Calu3 (cell line): ENCODE data around the gene HSPB8. TPM values are rescaled to one million over a fixed set of nuclear protein-coding genes. Genes with fewer than 3 reads are reported as not detected.

Experiments used
- BruUV-seq: library from RNA; stranded (reverse); fragments of 400-500 nt; replicated peaks from 2 replicates; lab custom pipeline; 2021; lab: Mats Ljungman, UMichigan
- CTCF ChIA-PET: fragments of 300-600 bp; sonication (Branson Sonifier 250); formaldehyde crosslinking; loops from one replicate; lab custom pipeline; 2022; ENCODE audit warnings: antibody characterized with exemption; lab: Charles Lee
- DNase-seq: peaks from one replicate; pipeline ENCODE4 v3.0.0; 2022
- H3K27ac Mint-ChIP-seq: one replicate; pipeline ENCODE4 v1.8.0; 2022; ENCODE audit warnings: mixed read lengths; ENCODE audit not compliant: unreplicated experiment
- H3K27me3 Mint-ChIP-seq: one replicate; pipeline ENCODE4 v1.8.0; 2022; ENCODE audit warnings: mixed read lengths; ENCODE audit not compliant: unreplicated experiment
- H3K36me3 Mint-ChIP-seq: one replicate; pipeline ENCODE4 v1.8.0; 2022; ENCODE audit warnings: mild to moderate bottlenecking, moderate library complexity, mixed read lengths; ENCODE audit not compliant: insufficient read depth, unreplicated experiment
- H3K4me1 Mint-ChIP-seq: one replicate; pipeline ENCODE4 v1.8.0; 2022; ENCODE audit warnings: mild to moderate bottlenecking, low read depth, mixed read lengths; ENCODE audit not compliant: unreplicated experiment
- H3K4me3 Mint-ChIP-seq: one replicate; pipeline ENCODE4 v1.8.0; 2022; ENCODE audit warnings: mild to moderate bottlenecking, low read depth, moderate library complexity, mixed read lengths; ENCODE audit not compliant: unreplicated experiment
- H3K9me3 Mint-ChIP-seq: one replicate; pipeline ENCODE4 v1.8.0; 2022; ENCODE audit warnings: low read depth, mixed read lengths; ENCODE audit not compliant: unreplicated experiment
- CTCF ChIP-seq: fragments of 200-600 bp; IDR thresholded peaks from one replicate; pipeline ENCODE4 v1.8.0; 2022; ENCODE audit warnings: antibody characterized with exemption; ENCODE audit not compliant: unreplicated experiment
- intact Hi-C: fragments of 100-400 bp; cut with micrococcal nuclease; formaldehyde crosslinking; loops from one replicate; pipeline ENCODE4 v1.10.0; 2022; ENCODE audit not compliant: unreplicated experiment
- total RNA-seq: library from RNA; stranded (reverse); gene quantifications from 2 replicates; pipeline ENCODE4 v1.2.3, GENCODE V29; 2022

The HSPB8 gene
- total RNA-seq, 1 experiment from 2014 or later: 2.0 TPM

DNA sequence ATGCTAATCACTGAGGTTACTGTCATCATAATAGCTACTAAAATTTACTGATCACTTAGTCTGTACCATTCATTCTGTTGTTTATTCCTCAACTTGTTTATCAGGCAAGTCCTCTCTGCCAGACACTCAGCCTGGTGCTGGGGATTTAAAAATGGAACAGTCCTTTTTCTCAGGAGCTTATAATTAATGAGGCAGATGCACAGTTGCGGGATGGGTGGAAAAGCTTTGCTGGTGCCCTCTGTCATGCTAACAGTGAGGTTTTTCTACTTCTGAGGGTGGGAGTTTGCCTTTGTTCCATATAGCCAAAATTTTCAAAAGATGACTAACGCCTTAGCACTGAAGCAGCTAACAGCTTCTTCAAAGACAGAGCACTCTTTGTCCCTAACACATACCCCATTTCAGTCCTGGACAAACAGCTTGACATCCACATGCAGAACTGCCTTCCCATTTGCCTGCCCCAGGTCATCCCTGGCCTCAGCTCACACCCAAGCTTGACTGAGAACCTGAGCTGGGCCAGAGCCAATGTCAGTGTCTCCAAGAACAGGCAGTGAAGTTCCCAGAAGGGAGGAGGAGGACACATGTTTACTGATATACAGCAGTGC lies 30.8 kb upstream of the HSPB8 start:
- no peak overlapping the region for H3K4me3 Mint-ChIP-seq
- no peak for DNase-seq
- CTCF ChIA-PET: interaction anchor here (0.5 to 0.9 kb wide), 3 partner anchors 22 to 70 kb away, joined by 3 to 5 read pairs (median 3); no protein-coding TSS in a partner anchor
- BruUV-seq: no TSS peak
- no peaks in the 10 kb centered on the region for H3K4me1 Mint-ChIP-seq
- no peak for TF ChIP-seq CTCF
- H3K27me3 Mint-ChIP-seq: peaks cover 93% of the 10 kb centered on the region
- no peaks in the 10 kb centered on the region for H3K9me3 Mint-ChIP-seq
- intact Hi-C loops: no loop called here
- no peaks in the 10 kb centered on the region for H3K36me3 Mint-ChIP-seq
- no peak overlapping the region for H3K27ac Mint-ChIP-seq

DNA sequence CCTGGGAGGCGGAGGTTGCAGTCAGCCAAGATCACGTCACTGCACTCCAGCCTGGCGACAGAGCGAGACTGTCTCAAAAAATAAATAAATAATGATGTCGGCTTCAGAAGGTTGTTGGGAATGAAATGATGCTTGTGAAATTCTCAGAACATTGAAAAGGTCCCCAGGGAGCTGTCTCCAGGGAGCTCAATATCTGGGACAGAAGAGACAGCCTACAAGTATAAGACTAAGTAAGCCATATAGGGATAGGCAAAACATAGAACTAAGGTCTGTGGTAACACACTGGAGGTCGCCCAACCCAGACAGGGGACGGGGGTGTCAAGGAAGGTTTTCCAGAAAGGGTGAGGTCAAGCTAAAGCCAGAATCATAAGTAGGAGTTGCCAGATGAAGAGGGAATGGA lies 29.5 kb upstream of the HSPB8 start:
- Mint-ChIP-seq H3K36me3 (no peaks in the 10 kb centered on the region), H3K4me3 (no peak overlapping the region), H3K9me3 (no peaks in the 10 kb centered on the region), H3K27ac (no peak overlapping the region), H3K4me1 (no peaks in the 10 kb centered on the region), H3K27me3 (peaks cover 83% of the 10 kb centered on the region)
- CTCF ChIA-PET: interaction anchor here (0.6 kb wide), 1 partner anchor 9 kb away, joined by 5 read pairs; no protein-coding TSS in a partner anchor
- BruUV-seq: no TSS peak
- DNase-seq: no peak
- intact Hi-C loops: no loop called here
- no peak for TF ChIP-seq CTCF

DNA sequence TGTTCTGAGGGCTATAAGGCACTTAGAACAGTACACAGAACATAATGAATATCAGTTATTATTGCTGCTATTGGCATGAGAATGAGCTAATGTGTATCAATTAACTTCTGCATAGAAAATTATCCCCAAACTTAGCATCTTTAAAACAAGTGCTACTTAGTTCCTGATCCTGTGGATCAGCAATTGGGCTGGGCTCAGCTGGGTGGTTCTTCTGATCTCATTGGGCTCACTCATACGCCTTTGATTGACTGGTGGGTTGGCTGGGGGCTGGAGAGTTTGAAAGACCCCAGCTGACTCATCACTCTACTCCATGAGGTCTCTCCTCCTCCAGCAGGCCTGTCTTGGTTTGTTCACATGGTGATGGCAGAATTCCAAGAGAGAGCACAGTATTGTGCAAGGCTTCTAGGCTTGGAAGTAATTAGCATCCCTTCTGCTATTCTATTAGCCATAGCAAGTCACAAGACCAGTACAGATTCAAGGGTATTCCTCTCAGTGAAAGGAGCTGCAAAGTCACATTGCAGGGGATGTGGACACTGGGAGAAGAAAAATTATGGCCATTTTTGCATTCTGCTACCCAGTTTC lies 27.2 kb upstream of the HSPB8 start:
- Mint-ChIP-seq H3K36me3 (no peaks in the 10 kb centered on the region), H3K9me3 (no peaks in the 10 kb centered on the region), H3K4me1 (no peaks in the 10 kb centered on the region), H3K27ac (no peak overlapping the region), H3K27me3 (peaks cover 62% of the 10 kb centered on the region), H3K4me3 (no peak overlapping the region)
- intact Hi-C loops: no loop called here
- DNase-seq: no peak
- CTCF ChIA-PET: no interaction called here
- TF ChIP-seq CTCF: no peak
- no TSS peak for BruUV-seq

GRCh38 chr12:119153477-119154434 lies 25.0 kb upstream of the HSPB8 start:
- Mint-ChIP-seq H3K27me3 (peaks cover 62% of the 10 kb centered on the region), H3K4me3 (no peak overlapping the region), H3K9me3 (no peaks in the 10 kb centered on the region), H3K36me3 (no peaks in the 10 kb centered on the region), H3K4me1 (no peaks in the 10 kb centered on the region), H3K27ac (no peak overlapping the region)
- intact Hi-C loops: no loop called here
- TF ChIP-seq CTCF: no peak
- no peak for DNase-seq
- CTCF ChIA-PET: no interaction called here
- BruUV-seq: no TSS peak
